ENCODE data around the gene SLC39A11. TPM values are rescaled to one million over a fixed set of nuclear protein-coding genes. Genes with fewer than 3 reads are reported as not detected.
A peak's percentile ranks its signal among the peaks of the same experiment; 100 is the strongest.

SLC39A11 gene
- total RNA-seq, 1 donor from 2014 or later, result 5.5 TPM

GRCh38 chr17:72970246-72970645 lies 122.2 kb downstream of the SLC39A11 start:
- Histone ChIP-seq H3K36me3 (no peaks in the 10 kb centered on the region), H3K27ac (no peak overlapping the region), H2AFZ (replicated peaks) (peak overlapping the region; percentile 44), H3F3A (ENCODE audit: low read depth) (no peaks in the 10 kb centered on the region), H4K20me1 (ENCODE audit: low read depth) (no peaks in the 10 kb centered on the region), H3K4me1 (peaks cover 21% of the 10 kb centered on the region), H3K27me3 (no peaks in the 10 kb centered on the region), H3K79me2 (ENCODE audit: low read depth) (no peaks in the 10 kb centered on the region), H3K4me2 (peak overlapping the region; percentile 29), H3K9me3 (ENCODE audit: low read depth) (no peaks in the 10 kb centered on the region), H3K9ac (no peak overlapping the region), H3K4me3 (no peak overlapping the region)
- H3K4me3 Mint-ChIP-seq, result no peak overlapping the region
- TF ChIP-seq EZH2phosphoT487 (IDR thresholded peaks at IDR 0.05), result no peak
- no peak for TF ChIP-seq EZH2 (IDR thresholded peaks at IDR 0.05)
- no peak for TF ChIP-seq CTCF (IDR thresholded peaks at IDR 0.05)
- peaks cover 34% of the 10 kb centered on the region for H3K4me1 Mint-ChIP-seq
- no peaks in the 10 kb centered on the region for H3K36me3 Mint-ChIP-seq
- H3K9me3 Mint-ChIP-seq, result peaks cover 12% of the 10 kb centered on the region
- peak overlapping the region; percentile 65 for H3K27ac Mint-ChIP-seq
- DNase-seq (ENCODE audit: low spot score), result peak; percentile 62
- H3K27me3 Mint-ChIP-seq (ENCODE audit: insufficient read depth, low read depth), result peaks cover 6% of the 10 kb centered on the region

GRCh38 chr17:72969293-72969906 lies 123.1 kb downstream of the SLC39A11 start:
- H3K36me3 Mint-ChIP-seq, result no peaks in the 10 kb centered on the region
- Histone ChIP-seq H3K4me1 (peaks cover 21% of the 10 kb centered on the region), H3F3A (ENCODE audit: low read depth) (no peaks in the 10 kb centered on the region), H3K79me2 (ENCODE audit: low read depth) (no peaks in the 10 kb centered on the region), H3K36me3 (no peaks in the 10 kb centered on the region), H3K4me2 (no peak overlapping the region), H3K9ac (no peak overlapping the region), H3K27me3 (no peaks in the 10 kb centered on the region), H4K20me1 (ENCODE audit: low read depth) (no peaks in the 10 kb centered on the region), H2AFZ (replicated peaks) (no peak overlapping the region), H3K27ac (no peak overlapping the region), H3K9me3 (ENCODE audit: low read depth) (no peaks in the 10 kb centered on the region), H3K4me3 (no peak overlapping the region)
- no peak for TF ChIP-seq EZH2phosphoT487 (IDR thresholded peaks at IDR 0.05)
- no peak for TF ChIP-seq EZH2 (IDR thresholded peaks at IDR 0.05)
- TF ChIP-seq CTCF (IDR thresholded peaks at IDR 0.05), result no peak
- H3K4me3 Mint-ChIP-seq, result peak overlapping the region; percentile 55
- H3K27ac Mint-ChIP-seq, result peak overlapping the region; percentile 86
- peaks cover 34% of the 10 kb centered on the region for H3K4me1 Mint-ChIP-seq
- H3K9me3 Mint-ChIP-seq, result peaks cover 9% of the 10 kb centered on the region
- peaks cover 6% of the 10 kb centered on the region for H3K27me3 Mint-ChIP-seq (ENCODE audit: insufficient read depth, low read depth)
- DNase-seq (ENCODE audit: low spot score), result no peak

- no peaks in the 10 kb centered on the region for H3K79me2 ChIP-seq (ENCODE audit: low read depth)
- no peak overlapping the region for H3K27ac ChIP-seq
- peak overlapping the region; percentile 86 for H3K27ac Mint-ChIP-seq
- H3K36me3 ChIP-seq, result no peaks in the 10 kb centered on the region
- no peak overlapping the region for H3K4me3 Mint-ChIP-seq
- no peak overlapping the region for H3K4me3 ChIP-seq
- H3K4me2 ChIP-seq, result no peak overlapping the region
- no peaks in the 10 kb centered on the region for H3K27me3 ChIP-seq
- H3K4me1 ChIP-seq, result peaks cover 21% of the 10 kb centered on the region
- no peak overlapping the region for H2AFZ ChIP-seq (replicated peaks)
- H3K36me3 Mint-ChIP-seq, result no peaks in the 10 kb centered on the region
- TF ChIP-seq EZH2 (IDR thresholded peaks at IDR 0.05) (no peak), EZH2phosphoT487 (IDR thresholded peaks at IDR 0.05) (no peak), CTCF (IDR thresholded peaks at IDR 0.05) (no peak)
- H3K9me3 Mint-ChIP-seq, result peaks cover 9% of the 10 kb centered on the region
- H4K20me1 ChIP-seq (ENCODE audit: low read depth), result no peaks in the 10 kb centered on the region
- peaks cover 34% of the 10 kb centered on the region for H3K4me1 Mint-ChIP-seq
- H3K9ac ChIP-seq, result no peak overlapping the region
- no peaks in the 10 kb centered on the region for H3F3A ChIP-seq (ENCODE audit: low read depth)
- no peak for DNase-seq (ENCODE audit: low spot score)
- H3K27me3 Mint-ChIP-seq (ENCODE audit: insufficient read depth, low read depth), result peaks cover 6% of the 10 kb centered on the region
- H3K9me3 ChIP-seq (ENCODE audit: low read depth), result no peaks in the 10 kb centered on the region
These were observed 123.7 kb downstream of the SLC39A11 start for GRCh38 chr17:72968798-72969197.
